Tongue (tissue), 2 donors: ENCODE data around the gene FAM50A. TPM values are rescaled to one million over a fixed set of nuclear protein-coding genes. Genes with fewer than 3 reads are reported as not detected.

Source experiments
- DNase-seq: peaks from one replicate; pipeline ENCODE4 v3.0.0-alpha.2; 2015
- total RNA-seq: library from RNA; depleted of rRNA; stranded (reverse); fragments of >200 nt; gene quantifications from one replicate; pipeline ENCODE4 v1.2.3, GENCODE V29; 2014

The FAM50A gene
- total RNA-seq, 1 donor from 2014 or later: 27.5 TPM

GRCh38 chrX:154412468-154412867 lies 31.5 kb upstream of the FAM50A start:
- DNase-seq: no peak

- DNase-seq: no peak
Measured at GRCh38 chrX:154413142-154413541, 30.8 kb upstream of the FAM50A start.

GRCh38 chrX:154417157-154417556 lies 26.8 kb upstream of the FAM50A start:
- no peak for DNase-seq

- DNase-seq: no peak
Measured at GRCh38 chrX:154419189-154419588, 24.8 kb upstream of the FAM50A start.

- DNase-seq: no peak
Measured at GRCh38 chrX:154419688-154420401, 24.1 kb upstream of the FAM50A start.

GRCh38 chrX:154420402-154420756 lies 23.6 kb upstream of the FAM50A start:
- DNase-seq: no peak

GRCh38 chrX:154426916-154427770 lies 16.8 kb upstream of the FAM50A start:
- DNase-seq: no peak

GRCh38 chrX:154428176-154429171 lies 15.5 kb upstream of the FAM50A start, which contains the start of gene ATP6AP1:
TSS of gene ATP6AP1 (plus strand) at chrX:154428677. CDS start at chrX:154428693, 16 bp downstream.
- DNase-seq: peak; percentile 96

GRCh38 chrX:154429711-154430110 lies 14.2 kb upstream of the FAM50A start:
- no peak for DNase-seq

GRCh38 chrX:154430479-154430878 lies 13.5 kb upstream of the FAM50A start:
- DNase-seq: no peak

- no peak for DNase-seq
Measured at GRCh38 chrX:154430916-154431315, 13.0 kb upstream of the FAM50A start.

- no peak for DNase-seq
Measured at GRCh38 chrX:154431341-154431740, 12.6 kb upstream of the FAM50A start.

GRCh38 chrX:154432210-154432609 lies 11.7 kb upstream of the FAM50A start:
- DNase-seq: no peak

GRCh38 chrX:154433605-154434004 lies 10.3 kb upstream of the FAM50A start:
- no peak for DNase-seq

- DNase-seq: no peak
Measured at GRCh38 chrX:154434394-154435168, 9.4 kb upstream of the FAM50A start.

- DNase-seq: no peak
Measured at GRCh38 chrX:154435171-154435733, 8.7 kb upstream of the FAM50A start.

GRCh38 chrX:154436374-154436982 lies 7.5 kb upstream of the FAM50A start:
- DNase-seq: peak; percentile 40

GRCh38 chrX:154436983-154437752 lies 6.8 kb upstream of the FAM50A start, which contains the start of gene GDI1:
TSS of gene GDI1 (plus strand) at chrX:154437154. CDS start at chrX:154437255, 101 bp downstream.
- peak; percentile 46 for DNase-seq
